ENCODE results near the gene KCNC2.

DNA sequence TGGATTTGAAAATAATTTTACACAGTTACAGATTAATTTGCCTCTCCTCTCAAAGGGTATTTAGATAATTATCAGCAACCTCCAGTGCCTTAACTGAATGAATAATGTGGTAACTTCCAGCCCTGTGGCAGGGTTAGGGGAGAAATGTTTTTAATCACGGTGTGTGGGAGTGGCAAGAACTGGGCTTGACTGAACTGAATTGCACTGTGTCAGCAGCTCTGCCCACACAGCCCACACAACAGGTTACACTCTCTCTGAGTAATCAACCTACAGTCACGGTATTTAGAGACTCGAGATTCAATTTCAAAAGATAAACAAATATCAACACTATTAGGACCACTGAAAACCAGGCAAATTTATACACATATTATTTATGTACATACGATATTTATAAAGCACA is 198.5 kb downstream of the KCNC2 start:
- no peak for TF ChIP-seq POLR2A (IDR thresholded peaks at IDR 0.05)
- TF ChIP-seq, protein P1, sequence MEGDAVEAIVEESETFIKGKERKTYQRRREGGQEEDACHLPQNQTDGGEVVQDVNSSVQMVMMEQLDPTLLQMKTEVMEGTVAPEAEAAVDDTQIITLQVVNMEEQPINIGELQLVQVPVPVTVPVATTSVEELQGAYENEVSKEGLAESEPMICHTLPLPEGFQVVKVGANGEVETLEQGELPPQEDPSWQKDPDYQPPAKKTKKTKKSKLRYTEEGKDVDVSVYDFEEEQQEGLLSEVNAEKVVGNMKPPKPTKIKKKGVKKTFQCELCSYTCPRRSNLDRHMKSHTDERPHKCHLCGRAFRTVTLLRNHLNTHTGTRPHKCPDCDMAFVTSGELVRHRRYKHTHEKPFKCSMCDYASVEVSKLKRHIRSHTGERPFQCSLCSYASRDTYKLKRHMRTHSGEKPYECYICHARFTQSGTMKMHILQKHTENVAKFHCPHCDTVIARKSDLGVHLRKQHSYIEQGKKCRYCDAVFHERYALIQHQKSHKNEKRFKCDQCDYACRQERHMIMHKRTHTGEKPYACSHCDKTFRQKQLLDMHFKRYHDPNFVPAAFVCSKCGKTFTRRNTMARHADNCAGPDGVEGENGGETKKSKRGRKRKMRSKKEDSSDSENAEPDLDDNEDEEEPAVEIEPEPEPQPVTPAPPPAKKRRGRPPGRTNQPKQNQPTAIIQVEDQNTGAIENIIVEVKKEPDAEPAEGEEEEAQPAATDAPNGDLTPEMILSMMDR (IDR thresholded peaks at IDR 0.05): no peak
- TF ChIP-seq POLR2AphosphoS5 (IDR thresholded peaks at IDR 0.05): no peak

All from prostate gland (tissue), 2 donors.